WTC11 (cell line): ENCODE measurements around the gene FBRSL1.

Experiments used
- ATF3 ChIP-seq: sonication (generic); formaldehyde crosslinking; conservative IDR thresholded peaks from 2 replicates; pipeline ENCODE4 v1.8.1; 2022; ENCODE audit warnings: mild to moderate bottlenecking, missing genetic modification reagents
- CBFB ChIP-seq: sonication (generic); formaldehyde crosslinking; IDR thresholded peaks from 2 replicates; pipeline ENCODE4 v1.8.1; 2022; ENCODE audit warnings: mild to moderate bottlenecking, low read depth, missing genetic modification reagents
- CREM ChIP-seq: sonication (generic); formaldehyde crosslinking; IDR thresholded peaks from 2 replicates; pipeline ENCODE4 v1.8.1; 2022; ENCODE audit warnings: mild to moderate bottlenecking, missing genetic modification reagents, moderate library complexity
- CTCF ChIP-seq: fragments of 200-600 bp; IDR thresholded peaks from 2 replicates; pipeline ENCODE4 v1.8.0; 2022; ENCODE audit warnings: antibody characterized with exemption
- KAT7 ChIP-seq: sonication (generic); formaldehyde crosslinking; IDR thresholded peaks from 2 replicates; pipeline ENCODE4 v1.8.1; 2023; ENCODE audit warnings: missing genetic modification reagents, mild to moderate bottlenecking, borderline replicate concordance
- NFYB ChIP-seq: sonication (generic); formaldehyde crosslinking; conservative IDR thresholded peaks from 2 replicates; pipeline ENCODE4 v1.8.0; 2022; ENCODE audit warnings: low read depth, missing genetic modification reagents
- STAT6 ChIP-seq: sonication (generic); formaldehyde crosslinking; conservative IDR thresholded peaks from 2 replicates; pipeline ENCODE4 v1.8.1; 2023; ENCODE audit warnings: mild to moderate bottlenecking, low read depth, missing genetic modification reagents, moderate library complexity
- ZNF423 ChIP-seq: fragments of 250-450 bp; sonication (Bioruptor Pico); IDR thresholded peaks from 2 replicates; pipeline ENCODE4 v2.1.2; 2022; ENCODE audit warnings: mild to moderate bottlenecking, moderate library complexity
- TF ChIP-seq, protein P1 (sequence below): sonication (generic); formaldehyde crosslinking; IDR thresholded peaks from 2 replicates; pipeline ENCODE4 v1.8.0; 2022; ENCODE audit warnings: mild to moderate bottlenecking, missing genetic modification reagents

DNA sequence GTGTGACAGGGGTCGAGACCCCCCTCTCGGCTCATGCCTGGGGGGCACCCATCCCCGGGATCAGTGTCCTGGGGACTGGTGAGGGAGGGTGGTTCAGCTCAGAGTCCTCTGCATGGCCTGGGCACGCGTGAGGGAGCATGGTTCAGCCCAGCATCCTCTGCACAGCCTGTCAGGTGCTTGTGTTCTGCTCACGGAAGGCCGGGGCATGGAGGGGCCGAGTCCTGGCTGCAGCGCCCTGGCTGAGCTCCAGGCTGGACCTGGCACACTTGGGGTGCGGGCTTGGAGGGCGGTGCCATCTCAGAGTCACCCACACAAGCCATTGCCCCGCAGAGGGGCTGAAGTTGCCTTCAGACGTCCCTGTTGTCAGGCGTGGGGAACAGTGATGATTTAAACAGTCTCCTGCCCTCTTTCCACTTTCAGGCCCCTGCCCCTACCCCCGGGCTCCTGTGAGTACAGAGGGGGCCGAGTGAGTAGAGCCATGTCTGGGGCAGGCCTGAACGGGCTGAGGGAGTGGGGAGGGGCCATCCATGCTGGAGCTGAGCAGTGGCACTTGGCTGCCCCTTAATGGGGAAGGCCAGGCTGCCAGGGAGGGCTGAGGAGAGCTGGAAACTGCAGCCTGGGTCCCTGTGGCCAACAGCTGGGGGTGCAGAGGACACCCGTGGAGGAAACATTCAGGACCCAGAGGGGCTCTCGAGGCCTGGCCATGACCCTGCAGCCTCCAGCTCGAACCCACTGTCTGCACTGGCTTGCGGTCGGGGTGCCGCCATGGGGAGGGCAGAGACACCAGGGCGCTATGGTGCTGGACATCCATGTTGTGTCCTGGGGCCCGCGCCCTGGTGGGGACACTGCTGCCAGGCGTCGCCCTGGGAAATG, 22.5 kb downstream of the FBRSL1 start:
- TF ChIP-seq, protein P1, sequence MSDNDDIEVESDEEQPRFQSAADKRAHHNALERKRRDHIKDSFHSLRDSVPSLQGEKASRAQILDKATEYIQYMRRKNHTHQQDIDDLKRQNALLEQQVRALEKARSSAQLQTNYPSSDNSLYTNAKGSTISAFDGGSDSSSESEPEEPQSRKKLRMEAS (CRISPR knock-in tag): no peak
- TF ChIP-seq ATF3 (CRISPR knock-in tag): no peak
- TF ChIP-seq CTCF: no peak
- no peak for TF ChIP-seq STAT6 (CRISPR knock-in tag)
- TF ChIP-seq NFYB (CRISPR knock-in tag): no peak
- TF ChIP-seq ZNF423 (CRISPR knock-in tag): no peak
- no peak for TF ChIP-seq CBFB (CRISPR knock-in tag)
- TF ChIP-seq CREM (CRISPR knock-in tag): no peak
- TF ChIP-seq KAT7 (CRISPR knock-in tag): no peak
